CD4-positive, alpha-beta memory T cell (primary cell): ENCODE data around the gene CITED2. TPM values are rescaled to one million over a fixed set of nuclear protein-coding genes. Genes with fewer than 3 reads are reported as not detected.

Source experiments
- CTCF ChIA-PET: fragments of 350-600 bp; sonication (Branson Sonifier 250); formaldehyde crosslinking; loops from one replicate; lab custom pipeline; 2021; ENCODE audit warnings: inconsistent platforms; ENCODE audit not compliant: partially characterized antibody; lab: Charles Lee
- POLR2A ChIA-PET: fragments of 350-600 bp; sonication (Branson Sonifier 250); formaldehyde crosslinking; loops from one replicate; lab custom pipeline; 2021; ENCODE audit not compliant: partially characterized antibody; lab: Charles Lee
- DNase-seq, 5 donors: peaks; one replicate each; pipeline versions ENCODE4 v3.0.0 to v3.0.0-alpha.2; 2020 to 2022; ENCODE audit warnings: mixed read lengths in 1 of 5
- H3K27ac ChIP-seq: one replicate; pipeline ENCODE4 v1.7.0; 2013; ENCODE audit warnings: low read depth, low read length
- H3K27me3 ChIP-seq: 2 replicates; pipeline ENCODE4 v1.7.0; 2013; ENCODE audit warnings: mild to moderate bottlenecking, low read length, moderate library complexity; ENCODE audit not compliant: insufficient read depth
- H3K36me3 ChIP-seq: 2 replicates; pipeline ENCODE4 v1.7.0; 2013; ENCODE audit warnings: mild to moderate bottlenecking, low read length, moderate library complexity; ENCODE audit not compliant: insufficient read depth
- H3K4me1 ChIP-seq: 2 replicates; pipeline ENCODE4 v1.7.0; 2013; ENCODE audit warnings: mild to moderate bottlenecking, low read length, moderate library complexity; ENCODE audit not compliant: insufficient read depth
- H3K4me3 ChIP-seq, 2 donors: one replicate each; pipeline ENCODE4 v1.7.0; 2013; ENCODE audit warnings: low read length in 2 of 2, mild to moderate bottlenecking in 1 of 2
- H3K9me3 ChIP-seq, 2 donors: one replicate each; pipeline ENCODE4 v1.7.0; 2013; ENCODE audit warnings: low read length in 2 of 2, control low read depth in 1 of 2; ENCODE audit not compliant: control insufficient read depth in 1 of 2
- H3K27ac Mint-ChIP-seq, 7 donors: one replicate each; pipeline ENCODE4 v1.8.0; 2020 to 2021; ENCODE audit warnings: mixed read lengths in 7 of 7, mild to moderate bottlenecking in 6 of 7, inconsistent platforms in 3 of 7, moderate library complexity in 3 of 7
- H3K27me3 Mint-ChIP-seq, 2 donors: one replicate each; pipeline ENCODE4 v1.8.0; 2020 to 2021; ENCODE audit warnings: mixed read lengths in 2 of 2
- H3K36me3 Mint-ChIP-seq, 2 donors: one replicate each; pipeline ENCODE4 v1.8.0; 2020 to 2021; ENCODE audit warnings: mixed read lengths in 2 of 2, inconsistent platforms in 1 of 2, mild to moderate bottlenecking in 1 of 2
- H3K4me1 Mint-ChIP-seq, 4 donors: one replicate each; pipeline ENCODE4 v1.8.0; 2020 to 2021; ENCODE audit warnings: mixed read lengths in 4 of 4, mild to moderate bottlenecking in 1 of 4
- H3K4me3 Mint-ChIP-seq, 8 donors: one replicate each; pipeline ENCODE4 v1.8.0; 2020 to 2021; ENCODE audit warnings: mixed read lengths in 8 of 8, mild to moderate bottlenecking in 7 of 8, moderate library complexity in 6 of 8, inconsistent platforms in 3 of 8
- H3K9me3 Mint-ChIP-seq, 8 donors: one replicate each; pipeline ENCODE4 v1.8.0; 2020 to 2021; ENCODE audit warnings: mixed read lengths in 8 of 8, mild to moderate bottlenecking in 5 of 8, inconsistent platforms in 3 of 8, moderate library complexity in 1 of 8
- intact Hi-C: fragments of 100-400 bp; cut with micrococcal nuclease; formaldehyde crosslinking; loops from one replicate; pipeline ENCODE4 v1.15.1; 2023
- polyA plus RNA-seq, 2 donors: library from polyadenylated mRNA; unstranded; fragments of 300-500 nt; fragmentation: Illumina TruSeq; gene quantifications; one replicate each; pipeline ENCODE4 v1.2.3, GENCODE V29; 2021
- total RNA-seq, 2 experiments: library from RNA; stranded (reverse); gene quantifications; one replicate each; pipeline ENCODE4 v1.2.3, GENCODE V29; 2021

The CITED2 gene
- total RNA-seq (100 to 1,000 TPM; 114 to 118 TPM), polyA plus RNA-seq (10 to 100 TPM; 37.1 to 50.8 TPM)

GRCh38 chr6:139374357-139375225 is at the start of gene CITED2:
CITED2 (minus strand) TSS chr6:139374648; CDS start chr6:139373944, 704 bp downstream.
- Histone ChIP-seq H3K4me1 (peaks cover 35% of the 10 kb centered on the region), H3K27ac (peak within 1 kb of the TSS; percentile 82), H3K9me3 (no peaks in the 10 kb centered on the region), H3K4me3 (peak within 1 kb of the TSS; percentile 78 to 98), H3K27me3 (no peaks in the 10 kb centered on the region), H3K36me3 (no peaks in the 10 kb centered on the region)
- POLR2A ChIA-PET = interaction anchor here (0.6 to 6.3 kb wide), 83 partner anchors 9 to 1268 kb away, joined by 3 to 153 read pairs (median 5); partner anchors contain the start of genes ABRACL, CCDC28A, HECA and PERP
- peaks cover 32 to 39% of the 10 kb centered on the region in 2 donors for H3K36me3 Mint-ChIP-seq
- CTCF ChIA-PET = interaction anchor here (0.8 to 4.1 kb wide), 41 partner anchors 10 to 1291 kb away, joined by 3 to 31 read pairs (median 4); partner anchors contain the start of genes HECA, REPS1 and TXLNB
- peaks cover 26 to 52% (median 34%) of the 10 kb centered on the region in 4 donors for H3K4me1 Mint-ChIP-seq
- H3K27me3 Mint-ChIP-seq = no peaks in the 10 kb centered on the region
- intact Hi-C loops = loop anchor here (1.0 to 10.0 kb wide), 10 partner anchors 51 to 970 kb away; partner anchors contain the start of genes ABRACL, CCDC28A, HEBP2 and HECA
- peak within 1 kb of the TSS; percentile 99 to 100 (median 100) for H3K4me3 Mint-ChIP-seq
- peaks cover 0 to 9% (median 0%) of the 10 kb centered on the region in 8 donors for H3K9me3 Mint-ChIP-seq
- peak within 1 kb of the TSS; percentile 99 to 100 (median 99) for H3K27ac Mint-ChIP-seq
- peak; percentile 93 to 97 (median 94) for DNase-seq

- no peak for DNase-seq
- Mint-ChIP-seq H3K27ac (no peak overlapping the region), H3K9me3 (no peaks in the 10 kb centered on the region), H3K4me1 (no peaks in the 10 kb centered on the region), H3K4me3 (no peak overlapping the region), H3K27me3 (peaks cover 3 to 6% of the 10 kb centered on the region in 2 donors), H3K36me3 (no peaks in the 10 kb centered on the region)
- no peaks in the 10 kb centered on the region for H3K36me3 ChIP-seq
- H3K4me3 ChIP-seq = no peak overlapping the region
- ChIA-PET POLR2A (no interaction called here), CTCF (no interaction called here)
- no peak overlapping the region for H3K27ac ChIP-seq
- intact Hi-C loops = no loop called here
- no peaks in the 10 kb centered on the region for H3K27me3 ChIP-seq
- H3K4me1 ChIP-seq = no peaks in the 10 kb centered on the region
- H3K9me3 ChIP-seq = no peaks in the 10 kb centered on the region
Measured at GRCh38 chr6:139423037-139423703, 48.7 kb upstream of the CITED2 start.

- Mint-ChIP-seq H3K27me3 (peaks cover 3 to 6% of the 10 kb centered on the region in 2 donors), H3K27ac (no peak overlapping the region), H3K36me3 (no peaks in the 10 kb centered on the region), H3K4me1 (no peaks in the 10 kb centered on the region), H3K4me3 (no peak overlapping the region), H3K9me3 (no peaks in the 10 kb centered on the region)
- Histone ChIP-seq H3K36me3 (no peaks in the 10 kb centered on the region), H3K4me1 (no peaks in the 10 kb centered on the region), H3K27ac (no peak overlapping the region), H3K27me3 (no peaks in the 10 kb centered on the region), H3K9me3 (no peaks in the 10 kb centered on the region), H3K4me3 (no peak overlapping the region)
- ChIA-PET POLR2A (interaction anchor here (1.0 kb wide), 1 partner anchor 13 kb away, joined by 4 read pairs; no protein-coding TSS in a partner anchor), CTCF (interaction anchor here (0.5 to 1.2 kb wide), 2 partner anchors 53 to 470 kb away, joined by 3 to 4 read pairs; no protein-coding TSS in a partner anchor)
- intact Hi-C loops = no loop called here
- DNase-seq = no peak
Measured at GRCh38 chr6:139422105-139423036, 47.9 kb upstream of the CITED2 start.

GRCh38 chr6:139418481-139419132 is 44.2 kb upstream of the CITED2 start:
- Histone ChIP-seq H3K27me3 (no peaks in the 10 kb centered on the region), H3K9me3 (no peaks in the 10 kb centered on the region), H3K4me3 (no peak overlapping the region), H3K36me3 (no peaks in the 10 kb centered on the region), H3K27ac (no peak overlapping the region), H3K4me1 (no peaks in the 10 kb centered on the region)
- ChIA-PET CTCF (no interaction called here), POLR2A (no interaction called here)
- H3K27ac Mint-ChIP-seq = no peak overlapping the region
- no peaks in the 10 kb centered on the region for H3K9me3 Mint-ChIP-seq
- DNase-seq = no peak
- no peaks in the 10 kb centered on the region for H3K36me3 Mint-ChIP-seq
- no peaks in the 10 kb centered on the region for H3K4me1 Mint-ChIP-seq
- no peak overlapping the region for H3K4me3 Mint-ChIP-seq
- intact Hi-C loops = no loop called here
- H3K27me3 Mint-ChIP-seq = peaks cover 3% of the 10 kb centered on the region in 2 donors

GRCh38 chr6:139416146-139416545 is 41.7 kb upstream of the CITED2 start:
- Histone ChIP-seq H3K36me3 (no peaks in the 10 kb centered on the region), H3K4me3 (no peak overlapping the region), H3K27me3 (no peaks in the 10 kb centered on the region), H3K4me1 (no peaks in the 10 kb centered on the region), H3K27ac (no peak overlapping the region), H3K9me3 (no peaks in the 10 kb centered on the region)
- no peaks in the 10 kb centered on the region for H3K36me3 Mint-ChIP-seq
- H3K4me1 Mint-ChIP-seq = no peaks in the 10 kb centered on the region
- no peak overlapping the region for H3K4me3 Mint-ChIP-seq
- no peak for DNase-seq
- CTCF ChIA-PET = interaction anchor here (1.4 kb wide), 1 partner anchor 46 kb away, joined by 3 read pairs; no protein-coding TSS in a partner anchor
- POLR2A ChIA-PET = no interaction called here
- intact Hi-C loops = no loop called here
- H3K9me3 Mint-ChIP-seq = peaks cover 0 to 4% (median 0%) of the 10 kb centered on the region in 8 donors
- peaks cover 3% of the 10 kb centered on the region in 2 donors for H3K27me3 Mint-ChIP-seq
- H3K27ac Mint-ChIP-seq = no peak overlapping the region

GRCh38 chr6:139415365-139415764 is 40.9 kb upstream of the CITED2 start:
- Histone ChIP-seq H3K4me1 (no peaks in the 10 kb centered on the region), H3K27me3 (no peaks in the 10 kb centered on the region), H3K9me3 (no peaks in the 10 kb centered on the region), H3K36me3 (no peaks in the 10 kb centered on the region), H3K27ac (no peak overlapping the region), H3K4me3 (no peak overlapping the region)
- H3K9me3 Mint-ChIP-seq = peaks cover 0 to 4% (median 0%) of the 10 kb centered on the region in 8 donors
- no peak overlapping the region for H3K27ac Mint-ChIP-seq
- H3K4me1 Mint-ChIP-seq = no peaks in the 10 kb centered on the region
- H3K36me3 Mint-ChIP-seq = no peaks in the 10 kb centered on the region
- no peak for DNase-seq
- ChIA-PET CTCF (interaction anchor here (1.4 kb wide), 1 partner anchor 46 kb away, joined by 3 read pairs; no protein-coding TSS in a partner anchor), POLR2A (no interaction called here)
- no peak overlapping the region for H3K4me3 Mint-ChIP-seq
- peaks cover 3% of the 10 kb centered on the region in 2 donors for H3K27me3 Mint-ChIP-seq
- intact Hi-C loops = no loop called here
